Measurements from ENCODE around the gene BIN1. TPM values are rescaled to one million over a fixed set of nuclear protein-coding genes. Genes with fewer than 3 reads are reported as not detected.
A peak's percentile ranks its signal among the peaks of the same experiment; 100 is the strongest.

The BIN1 gene
- total RNA-seq, 3 donors from 2014 or later = 30.3 to 34.6 (median 32.7) TPM

DNA sequence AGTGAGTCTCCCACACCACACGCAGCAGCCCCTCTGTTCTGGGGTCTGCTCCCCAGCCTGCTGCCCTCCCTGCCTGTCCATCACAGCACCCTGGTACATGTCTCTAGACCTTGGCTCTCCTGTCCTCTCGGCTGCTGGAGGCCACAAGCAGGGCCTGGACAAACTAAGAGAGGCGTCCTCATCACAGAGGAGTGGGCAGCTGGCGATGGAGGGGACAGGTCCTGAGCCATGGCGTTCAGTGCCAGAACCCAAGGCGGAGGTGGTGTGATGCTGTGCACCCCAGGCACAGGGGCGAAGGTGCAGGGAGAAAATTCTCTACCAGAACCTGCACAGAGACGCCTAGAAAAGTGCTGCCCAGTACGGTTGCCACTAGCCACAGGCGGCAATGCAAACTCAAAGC is 47.4 kb downstream of the BIN1 start:
- Mint-ChIP-seq H3K4me1 (ENCODE audit: low read depth) (peaks cover 6% of the 10 kb centered on the region), H3K36me3 (ENCODE audit: insufficient read depth) (peaks cover 8% of the 10 kb centered on the region), H3K9me3 (no peaks in the 10 kb centered on the region), H3K27me3 (ENCODE audit: low read depth) (no peaks in the 10 kb centered on the region), H3K4me3 (no peak overlapping the region)
- DNase-seq (no peak), ATAC-seq (no peak)

- H3K4me1 Mint-ChIP-seq (ENCODE audit: low read depth) = peaks cover 2% of the 10 kb centered on the region
- H3K4me3 Mint-ChIP-seq = no peak overlapping the region
- ATAC-seq (no peak), DNase-seq (no peak)
- no peaks in the 10 kb centered on the region for H3K27me3 Mint-ChIP-seq (ENCODE audit: low read depth)
- H3K9me3 Mint-ChIP-seq = no peaks in the 10 kb centered on the region
- peaks cover 10% of the 10 kb centered on the region for H3K36me3 Mint-ChIP-seq (ENCODE audit: insufficient read depth)
Observed at GRCh38 chr2:127058954-127059252, 48.1 kb downstream of the BIN1 start.

DNA sequence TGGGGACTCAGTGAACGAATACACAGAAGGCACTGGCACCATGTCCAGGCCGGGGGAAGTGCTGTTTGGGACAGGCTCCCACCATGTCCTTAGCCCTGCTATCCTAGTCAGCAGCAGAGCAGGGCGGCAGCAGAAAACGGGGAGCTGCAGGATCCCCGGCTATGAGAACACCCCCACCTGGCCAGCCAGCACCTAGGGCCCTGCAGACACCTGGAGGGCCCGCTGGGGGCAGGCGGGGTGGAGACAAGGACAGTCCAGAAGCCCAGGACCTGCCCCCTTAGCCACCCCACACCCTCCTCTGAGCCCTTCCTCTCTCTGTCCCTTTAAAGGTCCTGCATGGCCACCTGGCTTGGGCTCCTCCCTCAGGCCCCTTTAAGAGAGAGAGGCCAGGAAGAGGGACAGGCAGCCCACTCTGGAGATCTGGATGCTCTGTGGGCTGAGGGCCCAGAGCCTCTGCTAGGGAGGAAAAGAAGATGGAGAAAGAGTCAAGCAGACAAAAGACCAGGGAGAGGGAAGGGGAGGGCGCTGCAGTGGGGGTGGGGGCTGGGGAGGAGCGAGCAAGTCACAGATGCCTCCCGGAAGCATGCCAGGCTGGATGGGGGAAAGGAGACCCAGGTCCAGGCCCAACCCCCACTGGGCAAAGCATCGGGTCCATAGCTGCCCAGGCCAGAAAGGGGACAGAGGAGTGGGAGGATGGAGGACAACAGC is 48.6 kb downstream of the BIN1 start:
- peaks cover 10% of the 10 kb centered on the region for H3K36me3 Mint-ChIP-seq (ENCODE audit: insufficient read depth)
- H3K9me3 Mint-ChIP-seq = no peaks in the 10 kb centered on the region
- H3K4me3 Mint-ChIP-seq = no peak overlapping the region
- ATAC-seq (no peak), DNase-seq (no peak)
- H3K4me1 Mint-ChIP-seq (ENCODE audit: low read depth) = peaks cover 2% of the 10 kb centered on the region
- no peaks in the 10 kb centered on the region for H3K27me3 Mint-ChIP-seq (ENCODE audit: low read depth)

GRCh38 chr2:127057371-127058245 is 49.3 kb downstream of the BIN1 start:
- Mint-ChIP-seq H3K4me1 (ENCODE audit: low read depth) (peaks cover 2% of the 10 kb centered on the region), H3K27me3 (ENCODE audit: low read depth) (no peaks in the 10 kb centered on the region), H3K9me3 (no peaks in the 10 kb centered on the region), H3K36me3 (ENCODE audit: insufficient read depth) (peaks cover 10% of the 10 kb centered on the region), H3K4me3 (no peak overlapping the region)
- ATAC-seq (no peak), DNase-seq (no peak)

DNA sequence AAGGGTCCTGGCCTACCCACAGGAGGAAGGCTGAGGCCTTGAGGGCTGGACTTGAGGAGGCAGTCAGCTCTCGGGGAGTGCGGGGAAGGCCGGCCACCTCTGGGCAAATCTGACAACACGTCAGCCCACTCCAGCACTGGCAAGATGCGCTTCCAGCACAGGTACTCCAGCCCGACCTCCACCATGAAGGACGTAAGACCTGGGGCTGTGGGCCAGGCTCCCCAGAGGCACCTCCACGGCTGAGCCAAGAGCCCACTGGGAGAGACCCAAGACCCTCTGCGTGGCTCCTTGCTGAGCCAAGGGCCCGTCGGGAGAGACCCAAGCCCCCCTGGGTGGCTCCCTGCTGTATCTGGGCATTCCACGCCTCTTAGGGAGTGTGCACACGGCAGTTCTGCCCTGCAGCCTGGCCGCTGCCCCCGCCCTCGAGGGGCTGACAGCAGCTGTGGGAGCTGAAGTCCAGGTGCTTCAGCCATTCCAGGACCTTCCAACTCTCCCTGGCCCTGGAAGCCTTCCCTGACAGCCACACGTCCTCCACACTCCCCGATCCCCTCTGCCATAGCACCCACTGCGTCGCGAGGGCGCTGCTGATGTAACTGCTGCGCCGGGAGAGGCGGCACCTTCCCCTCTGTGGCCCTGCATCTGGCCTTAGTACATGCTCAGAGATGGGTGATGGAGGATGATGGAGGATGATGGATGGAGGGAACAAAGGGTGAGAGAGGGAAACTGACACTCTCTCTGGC is 50.2 kb downstream of the BIN1 start:
- ATAC-seq = no peak
- Mint-ChIP-seq H3K9me3 (no peaks in the 10 kb centered on the region), H3K4me3 (no peak overlapping the region), H3K36me3 (ENCODE audit: insufficient read depth) (peaks cover 7% of the 10 kb centered on the region), H3K4me1 (ENCODE audit: low read depth) (peaks cover 2% of the 10 kb centered on the region), H3K27me3 (ENCODE audit: low read depth) (no peaks in the 10 kb centered on the region)
- DNase-seq = no peak

GRCh38 chr2:127056086-127056485 is 50.9 kb downstream of the BIN1 start:
- ATAC-seq (no peak), DNase-seq (no peak)
- Mint-ChIP-seq H3K4me3 (no peak overlapping the region), H3K36me3 (ENCODE audit: insufficient read depth) (peaks cover 7% of the 10 kb centered on the region), H3K4me1 (ENCODE audit: low read depth) (peaks cover 2% of the 10 kb centered on the region), H3K9me3 (no peaks in the 10 kb centered on the region), H3K27me3 (ENCODE audit: low read depth) (no peaks in the 10 kb centered on the region)

- H3K36me3 Mint-ChIP-seq (ENCODE audit: insufficient read depth) = peaks cover 7% of the 10 kb centered on the region
- DNase-seq (no peak), ATAC-seq (no peak)
- no peaks in the 10 kb centered on the region for H3K9me3 Mint-ChIP-seq
- H3K27me3 Mint-ChIP-seq (ENCODE audit: low read depth) = no peaks in the 10 kb centered on the region
- H3K4me1 Mint-ChIP-seq (ENCODE audit: low read depth) = peaks cover 2% of the 10 kb centered on the region
- no peak overlapping the region for H3K4me3 Mint-ChIP-seq
Observed at GRCh38 chr2:127055786-127056076, 51.2 kb downstream of the BIN1 start.

DNA sequence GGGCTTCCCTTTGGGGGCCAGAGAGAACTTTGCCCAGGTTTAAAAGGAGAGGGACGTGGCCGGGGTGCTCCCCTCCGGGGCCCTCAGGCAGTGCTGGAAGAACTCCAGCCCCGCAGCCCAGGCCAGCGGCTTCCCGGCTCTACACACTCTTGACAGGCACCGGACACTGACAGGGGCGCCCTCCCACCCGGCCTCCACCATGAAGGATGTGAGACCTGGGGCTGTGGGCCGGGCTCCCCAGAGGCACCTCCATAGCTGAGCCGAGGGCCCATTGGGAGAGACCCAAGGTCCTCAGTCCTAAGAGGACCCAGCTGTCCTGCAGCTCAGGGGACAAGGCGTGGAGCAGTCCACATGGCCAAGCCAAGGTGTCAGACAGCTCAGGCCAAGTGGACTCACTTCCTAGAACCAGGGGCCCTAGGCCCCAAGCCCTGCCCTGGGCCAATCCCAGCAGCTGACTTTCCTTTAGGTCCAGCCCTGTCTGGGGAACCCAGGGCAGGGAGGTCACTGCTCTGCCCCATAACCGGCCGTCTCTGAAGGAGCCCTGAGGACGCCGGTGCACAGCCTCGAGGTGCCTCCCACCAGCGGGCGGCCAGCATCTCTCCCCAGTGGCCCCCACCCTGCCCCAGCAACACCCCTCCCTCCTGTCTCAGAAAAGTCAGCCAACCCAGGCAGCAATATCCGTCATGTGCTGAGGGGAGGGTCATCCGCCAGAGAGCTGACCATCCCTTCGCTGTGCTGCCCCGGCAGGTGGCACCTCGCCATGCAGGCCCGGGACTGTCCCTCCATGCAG is 51.8 kb downstream of the BIN1 start:
- H3K4me1 Mint-ChIP-seq (ENCODE audit: low read depth) = peaks cover 2% of the 10 kb centered on the region
- H3K4me3 Mint-ChIP-seq = no peak overlapping the region
- DNase-seq (no peak), ATAC-seq (no peak)
- peaks cover 7% of the 10 kb centered on the region for H3K36me3 Mint-ChIP-seq (ENCODE audit: insufficient read depth)
- no peaks in the 10 kb centered on the region for H3K9me3 Mint-ChIP-seq
- H3K27me3 Mint-ChIP-seq (ENCODE audit: low read depth) = no peaks in the 10 kb centered on the region

GRCh38 chr2:127054604-127054930 is 52.4 kb downstream of the BIN1 start:
- DNase-seq (no peak), ATAC-seq (no peak)
- peaks cover 2% of the 10 kb centered on the region for H3K4me1 Mint-ChIP-seq (ENCODE audit: low read depth)
- H3K9me3 Mint-ChIP-seq = no peaks in the 10 kb centered on the region
- H3K36me3 Mint-ChIP-seq (ENCODE audit: insufficient read depth) = peaks cover 7% of the 10 kb centered on the region
- no peak overlapping the region for H3K4me3 Mint-ChIP-seq
- H3K27me3 Mint-ChIP-seq (ENCODE audit: low read depth) = no peaks in the 10 kb centered on the region

DNA sequence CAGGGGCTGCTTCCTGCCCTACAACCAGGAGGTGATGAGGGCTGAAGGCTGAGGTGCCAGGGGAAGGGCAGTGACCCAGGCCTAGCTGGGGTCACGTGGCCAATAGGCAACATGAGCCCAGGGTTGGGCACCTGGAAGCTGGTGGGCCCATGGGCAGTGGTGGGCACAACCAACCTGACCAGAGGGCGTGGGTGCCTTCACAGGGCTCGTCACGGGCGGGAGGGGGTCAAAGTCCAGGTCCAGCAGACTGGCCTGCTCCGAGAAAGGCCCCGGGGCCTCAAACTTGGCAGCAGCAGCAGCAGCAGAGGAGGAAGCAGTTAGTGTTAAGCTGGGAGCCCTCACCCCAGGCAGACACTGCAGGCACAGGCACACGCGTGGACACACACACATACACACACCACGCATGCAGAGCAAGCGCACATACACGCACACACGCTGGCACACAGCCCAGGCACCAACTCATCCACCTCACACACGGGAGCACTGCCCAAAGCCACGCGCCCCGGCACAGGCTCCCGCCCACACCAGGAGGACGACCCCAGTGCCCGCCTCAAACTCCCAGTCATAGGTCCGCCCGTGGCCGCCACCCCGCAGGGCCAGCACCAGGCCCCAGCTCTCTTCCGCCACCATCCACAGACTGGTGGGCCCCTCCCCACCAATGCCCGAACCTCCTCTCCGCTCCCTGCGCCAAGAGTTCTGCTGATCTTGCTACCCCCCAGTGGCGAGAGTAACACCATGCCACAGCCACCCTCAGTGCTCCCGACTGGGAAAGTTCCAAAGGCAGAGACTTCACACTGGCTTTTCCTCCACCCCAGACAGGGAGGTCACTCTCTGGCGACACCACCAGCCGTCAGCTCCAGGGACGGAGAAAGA is 53.0 kb downstream of the BIN1 start:
- DNase-seq (no peak), ATAC-seq (no peak)
- H3K4me3 Mint-ChIP-seq = no peak overlapping the region
- H3K27me3 Mint-ChIP-seq (ENCODE audit: low read depth) = no peaks in the 10 kb centered on the region
- no peaks in the 10 kb centered on the region for H3K9me3 Mint-ChIP-seq
- H3K36me3 Mint-ChIP-seq (ENCODE audit: insufficient read depth) = peaks cover 7% of the 10 kb centered on the region
- H3K4me1 Mint-ChIP-seq (ENCODE audit: low read depth) = peaks cover 2% of the 10 kb centered on the region

DNA sequence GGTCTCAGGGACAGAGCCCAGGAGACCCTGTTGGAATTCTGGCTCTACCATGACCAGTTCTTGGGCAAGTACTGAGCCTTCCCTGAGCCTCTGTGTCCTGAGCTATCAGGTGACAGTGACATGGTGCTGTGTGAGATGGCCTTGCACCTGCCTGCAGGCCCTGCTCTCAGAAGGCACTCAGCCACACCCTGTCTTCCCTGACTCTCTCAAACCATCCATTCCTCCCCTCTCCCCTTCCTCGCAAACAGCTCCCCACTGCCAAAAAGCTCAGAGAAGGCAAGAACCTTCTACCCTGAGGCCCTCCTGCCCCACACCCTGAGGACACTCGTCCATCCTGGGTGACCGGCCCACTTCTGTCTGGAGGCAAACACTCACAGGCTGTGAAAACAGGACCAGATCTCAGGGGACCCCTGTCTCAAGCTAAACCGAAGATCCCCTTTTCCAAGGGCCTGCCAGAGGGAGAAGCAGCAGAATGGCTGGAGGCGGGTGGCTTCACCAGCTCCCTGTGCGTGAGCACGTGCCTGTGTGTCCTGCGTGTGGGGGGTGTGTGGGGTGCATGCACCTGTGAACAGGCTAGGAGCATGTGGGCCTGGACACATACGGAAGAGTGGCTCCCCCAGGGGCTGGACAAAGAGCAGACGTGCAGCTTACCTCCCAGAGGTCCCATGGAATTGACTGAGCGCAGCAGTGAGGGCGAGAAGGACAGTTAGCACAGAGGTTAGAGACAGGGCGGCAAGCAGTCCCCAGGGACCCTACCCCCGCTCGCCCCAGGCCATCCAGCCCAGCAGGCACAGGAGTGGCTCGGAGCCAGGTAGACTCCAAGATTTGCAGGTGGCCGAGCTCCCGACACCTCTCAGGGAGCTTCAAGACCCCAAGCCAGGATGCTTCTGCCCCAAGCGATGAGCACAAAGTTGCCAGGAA is 53.9 kb downstream of the BIN1 start:
- DNase-seq (peak; percentile 4), ATAC-seq (no peak)
- Mint-ChIP-seq H3K9me3 (no peaks in the 10 kb centered on the region), H3K4me1 (ENCODE audit: low read depth) (peaks cover 2% of the 10 kb centered on the region), H3K36me3 (ENCODE audit: insufficient read depth) (peaks cover 10% of the 10 kb centered on the region), H3K4me3 (no peak overlapping the region), H3K27me3 (ENCODE audit: low read depth) (no peaks in the 10 kb centered on the region)

- H3K4me1 Mint-ChIP-seq (ENCODE audit: low read depth) = peaks cover 2% of the 10 kb centered on the region
- DNase-seq = peak; percentile 3
- ATAC-seq = no peak
- H3K4me3 Mint-ChIP-seq = no peak overlapping the region
- no peaks in the 10 kb centered on the region for H3K27me3 Mint-ChIP-seq (ENCODE audit: low read depth)
- no peaks in the 10 kb centered on the region for H3K9me3 Mint-ChIP-seq
- H3K36me3 Mint-ChIP-seq (ENCODE audit: insufficient read depth) = peaks cover 12% of the 10 kb centered on the region
Observed at GRCh38 chr2:127052057-127052770, 54.7 kb downstream of the BIN1 start.

All from activated T-cell treated with anti-CD3 and anti-CD28 coated beads, Interleukin-2, amount 50 U/mL, for 4 hours (primary cell).